Karpas-422 (cell line): Measurements from ENCODE around the gene GALNT11. TPM values are rescaled to one million over a fixed set of nuclear protein-coding genes. Genes with fewer than 3 reads are reported as not detected.

Experiments
- DNase-seq: peaks from one replicate; pipeline ENCODE4 v3.0.0-alpha.2; 2015
- H2AFZ ChIP-seq: fragments of 200-600 bp; sonication (generic); 2 replicates; pipeline ENCODE4 v1.6.1; 2014; ENCODE audit warnings: antibody characterized with exemption, low read length, mixed read lengths
- H3K27ac ChIP-seq: fragments of 200-600 bp; sonication (generic); 2 replicates; pipeline ENCODE4 v1.5.1; 2014; ENCODE audit warnings: mild to moderate bottlenecking, low read length, moderate library complexity
- H3K27me3 ChIP-seq: fragments of 200-600 bp; sonication (generic); 2 replicates; pipeline ENCODE4 v1.6.1; 2014; ENCODE audit warnings: low read length, mixed read lengths
- H3K36me3 ChIP-seq: fragments of 200-600 bp; sonication (generic); 2 replicates; pipeline ENCODE4 v1.6.1; 2014; ENCODE audit warnings: low read length, mixed read lengths; ENCODE audit not compliant: insufficient read depth
- H3K4me1 ChIP-seq: fragments of 200-600 bp; sonication (generic); 2 replicates; pipeline ENCODE4 v1.6.1; 2014; ENCODE audit warnings: mild to moderate bottlenecking, low read length, mixed read lengths
- H3K4me2 ChIP-seq: fragments of 200-600 bp; sonication (generic); 2 replicates; pipeline ENCODE4 v1.6.1; 2014; ENCODE audit warnings: low read length, low read depth, mild to moderate bottlenecking; ENCODE audit not compliant: poor library complexity, severe bottlenecking
- H3K4me3 ChIP-seq: fragments of 200-600 bp; sonication (generic); 2 replicates; pipeline ENCODE4 v1.5.1; 2014; ENCODE audit warnings: mild to moderate bottlenecking, antibody characterized with exemption, low read length, mixed read lengths
- H3K79me2 ChIP-seq: fragments of 200-600 bp; sonication (generic); 2 replicates; pipeline ENCODE4 v1.6.1; 2014; ENCODE audit warnings: mild to moderate bottlenecking, low read length, mixed read lengths
- H3K9ac ChIP-seq: fragments of 200-600 bp; sonication (generic); 2 replicates; pipeline ENCODE4 v1.6.0; 2014; ENCODE audit warnings: low read length
- H3K9me2 ChIP-seq: fragments of 200-600 bp; sonication (generic), shearing (Covaris generic); replicated peaks from 2 replicates; pipeline ENCODE4 v1.6.0; 2014; ENCODE audit warnings: mild to moderate bottlenecking, low read length, moderate library complexity; ENCODE audit not compliant: insufficient read depth
- H3K9me3 ChIP-seq: fragments of 300-700, 200-600 bp; sonication (generic); 2 replicates; pipeline ENCODE4 v1.6.1; 2014; ENCODE audit warnings: low read length, mixed read lengths
- H4K20me1 ChIP-seq: fragments of 200-600 bp; sonication (generic); 2 replicates; pipeline ENCODE4 v1.6.1; 2014; ENCODE audit warnings: mild to moderate bottlenecking, antibody characterized with exemption, low read length, low read depth; ENCODE audit not compliant: insufficient read depth
- total RNA-seq: library from RNA; depleted of rRNA; stranded (reverse); fragments of >200 nt; shearing (Covaris generic); gene quantifications from 2 replicates; pipeline ENCODE4 v1.2.3, GENCODE V29; 2014; ENCODE audit warnings: low replicate concordance

The GALNT11 gene
- total RNA-seq, 1 experiment from 2014 or later: not detected

DNA sequence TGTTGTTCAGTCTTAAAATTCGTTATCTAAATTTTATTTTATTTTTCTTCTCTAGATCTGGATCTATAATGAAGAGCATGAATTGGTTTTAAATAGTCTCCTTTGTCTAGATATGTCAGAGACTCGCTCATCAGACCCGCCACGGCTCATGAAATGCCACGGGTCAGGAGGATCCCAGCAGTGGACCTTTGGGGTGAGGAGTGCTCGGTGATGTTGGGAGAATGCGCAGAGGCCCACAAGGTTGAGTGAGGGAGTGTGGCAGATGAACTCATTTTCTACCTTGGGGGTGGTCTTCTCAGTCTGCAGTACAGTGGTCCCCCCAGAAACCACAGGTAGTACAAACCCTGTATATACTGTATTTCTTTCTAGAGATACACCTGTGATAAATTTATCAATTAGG is 95.3 kb downstream of the GALNT11 start:
- DNase-seq: no peak
- no peaks in the 10 kb centered on the region for H3K79me2 ChIP-seq
- H3K9ac ChIP-seq: no peak overlapping the region
- H3K9me2 ChIP-seq: no peaks in the 10 kb centered on the region
- H3K4me1 ChIP-seq: no peaks in the 10 kb centered on the region
- no peak overlapping the region for H3K27ac ChIP-seq
- H3K9me3 ChIP-seq: peaks cover 3% of the 10 kb centered on the region; the same call in 1 of the 2 replicates
- H3K4me3 ChIP-seq: no peak overlapping the region
- no peaks in the 10 kb centered on the region for H4K20me1 ChIP-seq
- H3K27me3 ChIP-seq: no peaks in the 10 kb centered on the region
- peaks cover 55% of the 10 kb centered on the region for H3K36me3 ChIP-seq
- no peak overlapping the region for H2AFZ ChIP-seq
- H3K4me2 ChIP-seq: no peak overlapping the region

DNA sequence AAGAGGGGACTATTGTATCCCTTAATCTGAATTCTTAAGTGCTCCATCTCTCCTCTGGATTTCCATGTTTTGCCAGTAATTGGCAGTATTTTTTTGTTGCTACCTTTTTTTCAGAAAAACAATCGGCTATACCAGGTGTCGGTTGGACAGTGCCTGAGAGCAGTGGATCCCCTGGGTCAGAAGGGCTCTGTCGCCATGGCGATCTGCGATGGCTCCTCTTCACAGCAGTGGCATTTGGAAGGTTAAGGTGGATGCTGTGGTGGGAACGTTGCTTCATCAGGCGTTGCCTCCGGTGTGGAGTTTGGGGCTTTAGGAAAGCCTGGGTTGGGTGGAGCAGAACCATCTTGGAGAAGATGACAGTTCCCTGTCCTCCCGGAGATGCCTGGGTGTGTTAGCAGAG is 96.0 kb downstream of the GALNT11 start:
- H3K9me3 ChIP-seq: peaks cover 4% of the 10 kb centered on the region; the same call in 1 of the 2 replicates
- no peak overlapping the region for H2AFZ ChIP-seq
- H3K27me3 ChIP-seq: no peaks in the 10 kb centered on the region
- H3K79me2 ChIP-seq: peaks cover 3% of the 10 kb centered on the region; the same call in 1 of the 2 replicates
- DNase-seq: no peak
- H3K4me2 ChIP-seq: no peak overlapping the region
- no peak overlapping the region for H3K9ac ChIP-seq
- peaks cover 61% of the 10 kb centered on the region for H3K36me3 ChIP-seq
- H3K4me1 ChIP-seq: no peaks in the 10 kb centered on the region
- no peak overlapping the region for H3K27ac ChIP-seq
- H4K20me1 ChIP-seq: no peaks in the 10 kb centered on the region
- no peak overlapping the region for H3K4me3 ChIP-seq
- no peaks in the 10 kb centered on the region for H3K9me2 ChIP-seq

DNA sequence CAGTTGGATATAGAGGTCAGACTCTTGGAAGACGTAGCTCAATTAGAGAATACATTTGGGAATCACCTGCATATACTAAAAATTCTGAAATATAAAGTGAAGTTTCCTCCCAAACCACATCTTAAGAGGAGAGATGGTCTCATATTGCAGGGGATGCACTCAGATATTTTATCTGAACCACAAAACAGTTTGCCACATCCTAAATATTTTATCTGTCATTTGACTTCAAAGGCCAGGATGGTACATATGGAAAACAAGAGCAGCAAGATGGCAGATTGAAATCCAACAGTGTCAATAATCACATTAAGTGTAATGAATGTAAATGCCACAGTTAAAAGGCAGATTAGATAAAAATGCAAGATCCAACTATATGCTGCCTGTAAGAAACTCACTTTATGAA is 97.1 kb downstream of the GALNT11 start:
- H3K4me1 ChIP-seq: no peaks in the 10 kb centered on the region
- no peak overlapping the region for H3K27ac ChIP-seq
- no peaks in the 10 kb centered on the region for H3K27me3 ChIP-seq
- no peak overlapping the region for H3K4me2 ChIP-seq
- H3K9ac ChIP-seq: no peak overlapping the region
- H4K20me1 ChIP-seq: no peaks in the 10 kb centered on the region
- H2AFZ ChIP-seq: no peak overlapping the region
- no peaks in the 10 kb centered on the region for H3K9me2 ChIP-seq
- no peak for DNase-seq
- H3K9me3 ChIP-seq: peaks cover 4% of the 10 kb centered on the region; the same call in 1 of the 2 replicates
- H3K36me3 ChIP-seq: peaks cover 66% of the 10 kb centered on the region
- H3K79me2 ChIP-seq: peaks cover 3% of the 10 kb centered on the region; the same call in 1 of the 2 replicates
- no peak overlapping the region for H3K4me3 ChIP-seq

DNA sequence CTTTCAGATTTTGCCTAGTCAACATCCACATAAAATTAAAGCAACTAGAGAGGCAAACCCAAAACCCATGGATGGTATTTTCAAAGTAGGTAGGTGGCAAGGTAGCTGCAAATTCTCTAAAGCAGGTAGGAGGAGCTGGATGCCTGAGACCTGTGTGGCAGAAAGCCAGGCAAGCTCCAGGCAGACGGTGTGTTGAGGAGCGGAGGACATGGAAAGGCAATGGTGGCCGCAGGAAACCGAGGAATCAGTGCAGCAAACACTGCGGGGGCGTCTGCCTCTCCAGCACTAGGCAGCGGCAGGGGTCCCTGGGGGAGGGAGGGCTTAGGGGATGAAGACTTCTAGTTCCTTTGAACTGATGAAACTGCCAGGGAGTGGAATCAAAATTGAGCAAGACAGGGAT is 101.3 kb downstream of the GALNT11 start:
- Histone ChIP-seq H3K4me3 (no peak overlapping the region), H3K9ac (no peak overlapping the region), H3K4me1 (no peaks in the 10 kb centered on the region), H2AFZ (no peak overlapping the region), H4K20me1 (no peaks in the 10 kb centered on the region), H3K27ac (no peak overlapping the region), H3K27me3 (no peaks in the 10 kb centered on the region), H3K79me2 (peaks cover 3% of the 10 kb centered on the region; the same call in 1 of the 2 replicates), H3K36me3 (peaks cover 58% of the 10 kb centered on the region), H3K9me3 (peaks cover 4% of the 10 kb centered on the region; the same call in 1 of the 2 replicates), H3K4me2 (no peak overlapping the region), H3K9me2 (no peaks in the 10 kb centered on the region)
- no peak for DNase-seq

DNA sequence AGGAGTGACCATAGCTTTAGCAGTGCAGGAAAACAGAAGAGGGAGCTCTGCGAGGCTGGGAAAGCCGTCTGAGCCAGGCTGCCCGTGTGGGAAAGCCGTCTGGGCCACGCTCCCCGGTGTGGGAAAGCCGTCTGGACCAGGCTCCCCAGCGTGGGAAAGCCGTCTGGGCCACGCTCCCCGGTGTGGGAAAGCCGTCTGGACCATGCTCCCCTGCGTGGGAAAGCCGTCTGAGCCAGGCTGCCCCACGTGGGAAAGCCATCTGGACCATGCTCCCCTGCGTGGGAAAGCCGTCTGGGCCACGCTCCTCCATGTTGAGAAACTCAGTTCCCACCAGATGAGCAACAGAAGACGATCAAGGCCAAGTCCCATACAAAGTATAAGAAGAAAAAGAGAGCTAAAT is 101.8 kb downstream of the GALNT11 start:
- Histone ChIP-seq H3K4me1 (no peaks in the 10 kb centered on the region), H3K4me3 (no peak overlapping the region), H3K79me2 (peaks cover 3% of the 10 kb centered on the region; the same call in 1 of the 2 replicates), H3K9me3 (peaks cover 4% of the 10 kb centered on the region; the same call in 1 of the 2 replicates), H2AFZ (no peak overlapping the region), H3K27me3 (no peaks in the 10 kb centered on the region), H3K9me2 (no peaks in the 10 kb centered on the region), H3K4me2 (no peak overlapping the region), H3K27ac (no peak overlapping the region), H3K36me3 (peaks cover 61% of the 10 kb centered on the region), H3K9ac (no peak overlapping the region), H4K20me1 (no peaks in the 10 kb centered on the region)
- DNase-seq: no peak

DNA sequence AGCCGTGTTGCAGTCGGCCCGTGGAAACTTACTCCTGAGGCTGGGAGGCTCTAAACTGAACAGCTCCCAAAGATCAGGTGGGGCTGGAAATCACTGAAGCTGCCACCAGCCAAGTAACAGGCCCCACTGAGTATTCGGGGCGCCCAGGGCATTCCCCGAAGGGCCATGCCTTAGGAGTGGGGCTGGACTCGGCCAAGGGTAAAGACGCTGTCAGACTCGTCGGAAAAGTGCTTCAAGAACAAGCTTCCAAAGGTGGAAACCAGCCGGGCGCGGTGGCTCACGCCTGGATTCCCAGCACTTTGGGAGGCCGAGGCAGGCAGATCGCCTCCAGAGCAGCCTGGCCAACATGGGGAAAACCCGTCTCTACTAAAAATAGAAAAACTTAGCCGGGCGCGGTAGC is 102.8 kb downstream of the GALNT11 start:
- H3K4me2 ChIP-seq: no peak overlapping the region
- H2AFZ ChIP-seq: no peak overlapping the region
- no peak overlapping the region for H3K9ac ChIP-seq
- no peak overlapping the region for H3K4me3 ChIP-seq
- no peak overlapping the region for H3K27ac ChIP-seq
- H3K79me2 ChIP-seq: peaks cover 3% of the 10 kb centered on the region; the same call in 1 of the 2 replicates
- no peaks in the 10 kb centered on the region for H3K9me2 ChIP-seq
- peaks cover 4% of the 10 kb centered on the region; the same call in 1 of the 2 replicates for H3K9me3 ChIP-seq
- H3K36me3 ChIP-seq: peaks cover 64% of the 10 kb centered on the region
- no peak for DNase-seq
- no peaks in the 10 kb centered on the region for H4K20me1 ChIP-seq
- no peaks in the 10 kb centered on the region for H3K4me1 ChIP-seq
- H3K27me3 ChIP-seq: no peaks in the 10 kb centered on the region

DNA sequence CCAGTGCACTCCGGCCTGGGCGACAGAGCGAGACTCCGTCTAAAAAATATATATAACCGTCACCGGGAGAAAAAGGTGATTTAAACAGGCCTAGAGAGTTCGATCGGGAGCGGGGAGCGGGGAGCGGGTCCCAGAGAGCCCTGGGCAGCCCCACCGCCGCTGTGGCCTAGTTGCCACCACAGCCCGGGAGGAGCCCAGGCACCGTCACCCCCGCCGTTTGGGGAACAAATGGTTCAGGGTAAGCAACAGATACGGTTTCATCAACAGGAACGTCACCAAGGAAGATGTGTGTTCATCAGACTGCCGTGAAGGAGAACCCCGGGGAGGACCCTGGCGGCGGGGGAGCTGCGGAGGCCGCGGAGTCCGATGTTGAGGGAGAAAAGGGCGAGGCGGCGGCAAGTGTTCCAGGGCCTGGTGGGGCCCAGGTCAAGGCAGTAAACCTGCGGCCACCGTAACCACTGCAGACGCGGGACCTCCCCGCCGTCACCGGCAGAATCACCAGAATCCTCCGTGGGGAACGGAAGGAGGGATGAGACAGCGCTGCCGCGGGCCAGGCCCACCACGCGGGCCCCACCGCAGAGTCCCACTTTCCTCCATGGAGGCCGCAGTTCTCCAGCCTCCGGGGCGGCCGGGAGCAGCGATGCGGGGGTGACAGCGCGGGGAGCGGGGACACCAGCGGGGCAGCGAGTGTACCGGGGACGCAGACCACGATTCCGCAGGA is 103.4 kb downstream of the GALNT11 start:
- peaks cover 4% of the 10 kb centered on the region; the same call in 1 of the 2 replicates for H3K9me3 ChIP-seq
- no peaks in the 10 kb centered on the region for H3K27me3 ChIP-seq
- no peak overlapping the region for H3K4me3 ChIP-seq
- no peaks in the 10 kb centered on the region for H4K20me1 ChIP-seq
- no peak overlapping the region for H3K9ac ChIP-seq
- no peak for DNase-seq
- no peak overlapping the region for H3K4me2 ChIP-seq
- no peaks in the 10 kb centered on the region for H3K4me1 ChIP-seq
- no peak overlapping the region for H2AFZ ChIP-seq
- peaks cover 63% of the 10 kb centered on the region for H3K36me3 ChIP-seq
- peaks cover 3% of the 10 kb centered on the region; the same call in 1 of the 2 replicates for H3K79me2 ChIP-seq
- H3K9me2 ChIP-seq: no peaks in the 10 kb centered on the region
- no peak overlapping the region for H3K27ac ChIP-seq

DNA sequence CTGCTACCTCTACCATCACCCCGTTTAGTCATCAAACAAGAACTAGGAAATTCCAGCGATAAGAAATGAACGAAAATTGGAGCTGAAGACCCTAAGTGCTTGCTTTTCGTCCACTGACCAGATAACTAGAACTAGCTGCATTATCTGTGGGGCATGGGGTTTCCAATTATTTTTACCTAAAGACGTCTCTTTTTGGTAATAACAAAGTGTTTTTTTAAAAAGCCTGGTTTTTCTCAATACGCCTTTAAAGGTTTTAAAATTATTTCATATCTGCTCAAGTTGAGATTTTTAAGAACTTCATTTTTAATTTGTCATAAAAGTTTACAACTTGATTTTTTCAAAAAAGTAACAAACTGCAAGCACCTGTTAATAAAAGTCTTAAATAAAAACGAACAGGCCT is 104.2 kb downstream of the GALNT11 start:
- no peak overlapping the region for H2AFZ ChIP-seq
- peaks cover 3% of the 10 kb centered on the region; the same call in 1 of the 2 replicates for H3K79me2 ChIP-seq
- DNase-seq: no peak
- no peaks in the 10 kb centered on the region for H3K9me2 ChIP-seq
- H3K27ac ChIP-seq: no peak overlapping the region
- H3K27me3 ChIP-seq: no peaks in the 10 kb centered on the region
- H3K4me1 ChIP-seq: no peaks in the 10 kb centered on the region
- no peaks in the 10 kb centered on the region for H4K20me1 ChIP-seq
- H3K4me2 ChIP-seq: no peak overlapping the region
- H3K36me3 ChIP-seq: peaks cover 58% of the 10 kb centered on the region
- H3K4me3 ChIP-seq: no peak overlapping the region
- no peak overlapping the region for H3K9ac ChIP-seq
- H3K9me3 ChIP-seq: peaks cover 4% of the 10 kb centered on the region; the same call in 1 of the 2 replicates
